CD4-positive, alpha-beta T cell treated with Interleukin-15 for 1 hour (primary cell): ENCODE data around the gene CSPG4.
A peak's percentile ranks its signal among the peaks of the same experiment; 100 is the strongest.
"Not testable (repeated sequence)": the region's sequence is repeated elsewhere in the genome, so short reads cannot be mapped to it uniquely, and the experiment has no call there.

Experiments used
- DNase-seq: peaks from one replicate; pipeline ENCODE4 v3.0.0-alpha.2; 2020

CSPG4 gene

DNA sequence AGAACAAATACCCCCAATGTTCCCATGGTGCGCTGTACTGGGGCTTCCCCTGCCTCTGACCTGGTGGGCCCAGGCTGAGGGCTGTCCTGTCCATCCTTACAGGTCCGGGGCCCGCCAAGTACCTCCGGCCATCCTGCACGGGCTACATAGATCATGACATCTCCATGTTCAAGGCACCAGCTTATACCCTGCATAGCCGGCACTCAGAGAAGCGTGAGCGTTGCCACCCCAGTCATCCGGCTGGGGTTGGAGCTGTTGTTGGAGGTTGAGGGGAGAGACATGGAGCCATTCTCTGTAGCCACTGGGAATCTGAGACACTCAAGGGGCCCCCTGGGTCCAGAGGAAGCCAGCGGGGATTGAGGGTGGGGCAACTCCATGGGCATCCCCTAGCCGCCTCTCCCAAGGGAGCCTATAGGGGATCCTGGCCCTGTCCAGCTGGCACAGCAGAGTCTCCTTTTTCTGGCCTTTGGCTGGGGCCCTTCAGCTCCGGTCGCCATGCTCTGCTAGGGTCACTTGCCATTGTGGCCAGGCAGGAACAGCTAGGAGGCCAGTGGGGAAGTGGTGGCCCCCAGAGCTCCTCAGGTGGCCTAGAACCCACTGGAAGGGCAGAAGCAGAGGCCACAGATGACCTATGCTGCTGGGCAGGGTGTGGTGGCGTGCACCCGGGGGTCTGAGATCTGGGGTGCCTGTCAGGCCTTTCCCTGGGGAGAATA, 12.5 kb upstream of the CSPG4 start:
- no peak for DNase-seq

DNA sequence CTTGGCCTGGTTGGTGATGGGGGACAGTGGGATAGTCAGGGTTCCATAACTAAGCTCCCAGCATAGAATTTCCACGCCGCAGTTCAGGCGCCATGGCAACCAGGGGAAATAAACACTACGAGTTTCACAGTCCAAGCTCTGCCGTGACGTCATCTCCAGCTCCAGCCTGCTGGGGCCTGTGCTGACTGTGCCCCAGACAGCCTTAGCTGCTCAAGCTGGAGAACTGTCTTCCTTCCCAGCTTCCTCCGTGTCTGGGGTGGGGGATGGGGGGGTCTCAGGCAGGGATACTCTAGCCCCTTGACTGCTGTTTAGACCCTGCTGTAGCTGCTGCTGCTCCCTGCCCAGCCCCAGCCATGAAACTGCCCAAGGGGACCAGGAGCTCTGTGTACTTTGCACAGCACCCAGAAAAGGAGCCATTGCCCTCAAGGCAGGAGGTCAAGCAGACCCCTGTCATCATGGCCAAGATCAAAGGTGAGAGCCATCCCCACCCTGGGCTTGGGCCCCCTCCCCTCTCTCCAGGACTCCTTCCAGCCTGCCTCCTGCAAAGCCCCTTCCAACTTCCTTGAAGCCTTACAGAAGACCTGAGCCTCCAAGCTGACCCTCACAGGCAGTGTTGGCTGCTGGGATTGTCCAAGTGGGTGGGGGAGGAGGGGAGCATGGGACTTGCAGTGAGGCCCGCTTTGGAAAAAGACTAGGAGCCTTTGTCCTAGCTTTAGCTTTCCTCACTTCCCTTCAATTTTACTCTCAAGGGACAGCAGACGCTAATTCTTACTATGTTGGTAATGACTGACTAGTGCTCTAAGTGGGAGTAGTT, 11.4 kb upstream of the CSPG4 start:
- DNase-seq: peak; percentile 79

DNA sequence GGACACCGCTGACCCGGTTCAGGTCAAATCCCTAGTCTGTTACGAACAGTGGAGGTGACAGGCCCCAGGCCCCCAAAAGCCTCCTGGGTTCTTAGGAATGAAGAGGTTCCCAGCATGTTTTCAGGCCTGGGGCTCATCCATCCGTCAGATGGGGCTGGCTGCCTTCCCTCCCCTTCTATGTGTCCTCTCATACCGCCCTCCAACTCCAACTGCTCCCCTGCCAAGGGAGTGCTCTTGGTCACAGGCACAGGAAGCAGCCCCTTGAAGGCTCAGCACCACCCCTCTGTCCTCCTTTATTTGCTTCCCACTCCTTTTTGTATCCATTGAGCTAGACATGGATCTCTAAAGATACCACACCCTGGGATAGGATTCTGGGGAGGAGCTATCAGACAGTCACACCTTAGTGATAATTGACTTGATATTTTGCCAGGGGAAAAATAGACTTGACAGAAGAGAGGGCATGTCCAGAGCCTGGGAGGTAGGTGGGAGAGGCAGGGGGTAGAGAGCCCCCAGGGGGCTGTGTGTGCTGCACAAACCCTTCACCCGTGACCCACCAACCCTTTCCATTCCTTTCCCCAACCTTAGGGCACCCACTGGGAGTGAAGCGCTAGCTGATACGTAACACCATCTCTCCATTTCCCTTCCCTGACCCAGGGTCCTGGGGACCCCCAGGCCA, 10.7 kb upstream of the CSPG4 start:
- DNase-seq: no peak

DNA sequence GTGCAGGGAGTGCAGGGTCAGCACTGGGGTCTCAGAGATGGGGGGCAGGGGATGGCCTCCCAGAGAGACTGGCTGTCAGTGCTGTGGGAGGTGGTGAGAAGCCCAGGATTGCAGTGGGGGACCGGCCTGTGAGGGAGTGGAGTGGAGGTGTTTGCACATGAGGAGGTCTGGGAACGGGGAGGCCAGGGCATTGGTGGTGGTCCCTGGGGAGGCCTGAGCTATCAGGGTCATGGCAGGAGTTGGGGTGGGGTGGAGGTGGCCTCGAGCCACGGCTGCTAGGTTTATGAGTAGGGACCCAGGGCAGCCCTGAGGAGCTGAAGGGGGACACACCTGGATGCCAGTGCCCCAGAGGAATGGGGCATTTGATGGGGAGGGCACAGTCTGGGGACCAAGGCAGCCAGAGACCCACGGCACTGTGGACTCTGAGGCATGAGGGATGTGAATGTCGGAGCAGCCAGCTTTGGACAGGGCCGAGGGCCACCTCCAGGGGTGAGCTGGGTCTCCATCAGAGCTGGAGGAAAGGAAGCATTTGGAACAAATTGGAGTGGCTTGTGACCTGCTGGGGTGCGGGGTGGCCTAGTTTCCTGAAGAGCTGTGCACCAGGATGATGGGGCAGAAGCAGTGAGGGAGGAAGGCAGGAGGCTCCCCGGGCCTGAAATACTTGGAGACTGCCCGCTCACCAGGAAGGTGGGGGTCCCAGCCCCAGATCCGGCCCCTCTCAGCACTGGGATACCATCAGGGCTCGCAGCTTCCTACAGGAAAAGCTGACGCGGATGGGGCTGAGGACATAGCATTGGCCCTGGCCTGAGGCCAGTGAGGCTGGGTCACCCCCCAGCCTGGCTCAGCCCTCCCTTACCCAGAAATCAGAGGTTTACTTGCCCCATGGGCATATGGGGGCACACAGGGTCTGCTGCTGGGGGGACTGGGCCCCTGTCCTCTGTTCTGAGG, 9.5 kb upstream of the CSPG4 start:
- no peak for DNase-seq

DNA sequence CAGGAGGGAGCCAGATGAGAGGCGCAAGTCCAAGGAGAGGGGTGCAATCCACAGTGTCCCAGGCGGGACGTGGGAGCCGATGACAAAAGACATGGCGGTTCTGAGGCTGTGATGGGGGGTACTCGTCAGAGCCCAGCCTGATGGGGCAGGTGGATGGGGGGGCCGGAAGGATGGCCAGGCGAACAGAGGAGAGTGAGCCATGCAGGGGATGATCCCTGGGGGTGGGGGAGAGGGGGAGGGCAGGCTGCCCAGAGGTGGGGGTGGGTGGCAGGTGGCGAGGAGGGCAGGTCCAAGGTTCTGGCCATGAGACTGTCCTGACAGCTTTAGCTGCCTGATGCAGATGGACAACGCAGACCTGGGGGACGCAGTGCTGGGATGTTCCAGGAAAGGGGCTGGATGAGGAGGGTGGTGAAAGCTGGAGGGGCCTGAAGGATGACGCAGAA, 8.9 kb upstream of the CSPG4 start:
- no peak for DNase-seq

DNA sequence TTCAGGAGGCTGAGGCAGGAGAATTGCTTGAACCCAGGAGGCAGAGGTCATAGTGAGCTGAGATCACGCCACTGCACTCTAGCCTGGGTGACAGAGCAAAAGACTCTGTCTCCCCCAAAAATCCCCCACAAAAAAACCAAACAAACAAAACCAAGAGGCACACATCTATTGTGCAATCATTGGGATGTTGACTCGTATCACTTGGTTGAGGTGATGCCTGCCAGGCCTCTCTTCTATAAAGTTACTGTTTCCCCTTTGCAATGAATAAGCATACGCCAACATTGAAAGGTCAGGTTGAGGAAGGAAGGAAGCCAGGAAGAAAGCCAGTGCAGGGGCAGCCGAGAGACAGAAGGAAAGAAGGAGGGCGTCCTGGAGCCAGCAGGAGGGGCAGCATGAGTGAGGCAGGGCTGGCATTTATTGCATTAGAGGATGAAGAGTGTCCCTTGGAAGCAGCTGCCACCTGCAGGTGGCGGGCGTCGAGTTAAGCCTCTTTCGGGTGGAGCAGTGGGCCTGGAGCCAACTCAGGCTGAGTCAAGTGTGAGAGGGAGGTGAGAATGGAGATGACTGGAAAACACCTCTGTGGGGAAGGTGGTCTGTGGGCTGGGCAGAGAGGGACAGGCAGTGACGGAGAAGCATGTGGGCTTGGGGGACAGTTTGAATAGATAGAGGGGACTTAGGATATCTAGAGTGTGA, 8.3 kb upstream of the CSPG4 start:
- peak; percentile 44 for DNase-seq

DNA sequence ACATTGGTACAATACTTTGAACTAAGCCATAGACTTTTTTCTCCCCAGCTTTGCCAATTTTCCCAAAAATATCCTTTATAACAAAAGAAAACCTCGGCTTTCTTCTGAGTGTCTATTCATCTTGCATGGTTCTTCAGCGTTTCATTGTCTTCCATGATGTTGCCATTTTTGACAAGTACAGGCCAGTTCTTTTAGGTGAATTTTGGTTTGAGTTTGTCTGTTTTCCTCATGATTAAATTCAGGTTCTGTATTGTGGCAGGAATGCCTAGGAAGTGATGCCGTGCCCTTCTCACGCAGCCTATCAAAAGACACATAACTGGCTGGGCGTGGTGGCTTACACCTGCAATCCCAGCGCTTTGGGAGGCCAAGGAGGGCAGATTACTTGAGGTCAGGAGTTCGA, 7.6 kb upstream of the CSPG4 start:
- no peak for DNase-seq

DNA sequence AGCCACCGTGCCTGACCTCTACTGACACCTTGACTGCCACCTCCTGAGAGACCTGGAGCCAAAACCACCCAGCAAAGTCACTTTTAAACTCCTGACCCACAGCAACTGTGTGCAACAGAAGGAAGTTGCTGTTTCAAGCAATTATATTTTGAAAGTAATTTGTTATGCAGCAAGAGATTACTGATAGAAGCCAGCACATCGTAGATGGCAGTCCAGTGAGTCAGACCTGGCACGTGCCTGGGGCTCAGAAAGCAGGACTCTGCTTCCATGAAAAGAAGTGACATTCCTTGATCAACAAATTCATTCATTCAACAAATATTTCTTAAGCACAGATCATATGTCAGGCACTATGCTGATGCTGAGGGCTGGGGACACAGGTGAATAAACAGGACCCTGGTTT, 5.7 kb upstream of the CSPG4 start:
- DNase-seq: no peak

DNA sequence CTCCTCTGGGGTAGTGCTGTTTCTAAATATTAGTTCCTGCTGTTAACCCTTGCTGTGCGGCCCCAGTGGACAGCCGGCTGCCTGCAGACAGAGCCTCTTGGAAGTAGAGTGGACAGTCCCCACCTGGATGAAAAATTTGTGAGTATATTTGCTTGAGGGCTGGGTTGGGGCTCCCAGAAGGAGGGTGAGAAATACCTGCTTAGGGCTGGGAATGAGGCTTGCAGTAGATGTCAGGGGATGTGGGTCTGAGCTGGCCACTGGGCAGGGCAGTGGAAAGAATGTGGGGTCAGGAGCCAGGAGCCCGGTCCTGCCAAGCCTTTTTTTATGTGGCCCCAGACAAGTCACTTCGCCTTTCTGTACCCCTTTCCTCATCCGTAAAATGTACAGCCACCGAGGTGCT, 4.4 kb upstream of the CSPG4 start:
- not testable (repeated sequence) for DNase-seq

DNA sequence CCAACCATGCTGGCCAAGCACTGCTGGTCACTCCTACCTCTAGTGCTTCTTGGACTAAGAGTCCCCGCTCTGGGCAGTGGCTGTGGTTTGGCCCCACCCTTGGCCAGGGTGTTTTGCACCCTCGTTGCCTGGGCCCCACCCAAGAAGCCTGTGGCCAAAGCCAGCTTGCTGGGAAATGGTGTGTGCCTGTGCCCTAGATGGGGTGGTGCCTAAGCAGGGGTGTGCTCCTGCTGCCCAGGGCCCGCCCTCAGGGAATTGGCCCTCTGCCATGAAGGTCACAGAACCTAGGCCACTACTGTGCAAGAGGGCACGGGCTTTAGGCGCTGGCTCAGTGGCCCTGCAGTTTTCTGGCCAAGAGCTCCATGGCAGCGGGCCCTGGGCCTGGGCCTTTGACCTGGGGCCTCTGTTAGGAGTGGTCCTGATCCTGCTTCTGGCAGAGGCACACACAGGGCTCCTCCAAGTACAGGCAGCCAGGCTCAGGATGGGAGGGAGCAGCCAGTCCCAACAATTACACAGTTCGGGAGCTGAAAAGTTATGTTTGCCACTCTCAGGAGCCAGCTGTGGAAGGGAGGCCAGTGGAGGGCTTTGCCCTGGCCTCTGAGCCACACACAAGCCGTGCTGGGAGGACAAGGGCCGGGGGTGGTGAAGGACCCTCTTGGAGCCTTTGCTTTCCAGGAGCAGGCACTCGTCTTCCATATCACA, 3.8 kb upstream of the CSPG4 start:
- DNase-seq: not testable (repeated sequence)

DNA sequence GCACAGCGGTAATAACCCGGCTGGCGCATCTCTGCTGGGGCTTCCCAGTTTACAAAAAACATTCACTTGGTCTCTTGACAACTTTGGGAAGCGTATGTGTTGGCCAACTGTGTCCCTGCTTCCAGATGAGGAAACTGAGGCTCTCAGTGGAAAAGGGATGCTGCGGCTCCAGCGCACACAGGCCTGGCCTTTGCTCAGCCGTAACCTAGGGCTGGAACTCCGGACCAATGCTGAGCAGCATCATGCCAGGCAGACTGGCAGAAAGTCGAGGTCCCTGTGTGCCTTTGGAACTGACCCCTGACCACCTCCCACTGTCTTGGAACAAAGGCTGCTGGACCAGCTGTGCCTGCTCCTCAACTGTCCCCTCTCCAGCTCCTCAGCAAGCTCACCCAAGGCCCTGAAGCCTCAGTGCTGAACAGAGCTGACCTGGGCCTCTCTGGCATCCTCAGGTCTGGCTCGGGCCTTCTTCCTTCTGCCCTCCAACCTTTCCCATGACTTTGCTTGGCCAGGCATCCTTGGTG, 2.7 kb upstream of the CSPG4 start:
- not testable (repeated sequence) for DNase-seq

DNA sequence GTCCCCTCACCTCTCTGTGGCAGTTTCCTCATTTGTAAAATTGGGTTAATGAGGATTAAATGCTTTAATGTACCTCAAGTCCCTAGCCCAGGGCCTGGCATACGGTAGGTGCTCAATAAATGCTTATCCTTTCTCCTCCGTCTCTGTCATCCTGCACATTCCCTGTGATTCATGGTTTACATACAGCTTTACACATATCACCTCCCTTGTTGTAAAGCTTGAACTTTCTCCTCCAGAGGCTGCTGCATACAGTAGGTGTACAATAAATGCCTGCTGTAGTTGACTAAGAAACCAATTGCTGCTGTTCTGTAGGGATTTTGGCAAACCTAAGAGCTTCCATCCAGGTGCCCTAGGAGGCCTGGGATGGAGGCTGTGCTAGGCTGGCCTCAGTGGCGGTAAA, 1.5 kb upstream of the CSPG4 start:
- no peak for DNase-seq

DNA sequence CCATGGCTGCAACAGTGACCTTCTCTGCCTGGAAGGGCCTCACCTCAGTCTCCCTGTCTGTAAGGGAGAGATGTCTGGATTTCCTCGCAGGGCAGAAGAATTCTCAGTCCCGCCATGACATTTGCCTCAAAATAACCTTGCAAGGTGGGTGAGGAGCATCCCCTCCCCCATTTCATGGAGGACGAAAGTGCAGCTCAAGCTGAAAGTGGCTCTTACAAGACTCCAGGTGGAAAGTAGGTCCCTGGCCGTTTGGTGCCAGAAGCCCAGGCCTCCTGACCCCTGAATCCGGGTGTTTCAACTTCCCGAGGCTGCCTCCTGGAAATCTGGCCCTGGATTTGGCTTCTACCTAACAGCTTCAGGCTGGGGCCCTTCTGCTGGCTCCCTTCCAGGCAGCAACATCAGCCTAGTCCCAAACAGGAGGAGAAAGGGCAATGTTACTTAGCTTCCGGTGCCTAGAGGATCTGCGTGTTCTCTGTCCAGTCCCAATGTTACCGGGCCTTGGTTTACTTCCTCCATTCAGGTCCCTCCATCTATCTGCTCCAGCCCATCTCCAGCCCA, 769 bp upstream of the CSPG4 start:
- no peak for DNase-seq

DNA sequence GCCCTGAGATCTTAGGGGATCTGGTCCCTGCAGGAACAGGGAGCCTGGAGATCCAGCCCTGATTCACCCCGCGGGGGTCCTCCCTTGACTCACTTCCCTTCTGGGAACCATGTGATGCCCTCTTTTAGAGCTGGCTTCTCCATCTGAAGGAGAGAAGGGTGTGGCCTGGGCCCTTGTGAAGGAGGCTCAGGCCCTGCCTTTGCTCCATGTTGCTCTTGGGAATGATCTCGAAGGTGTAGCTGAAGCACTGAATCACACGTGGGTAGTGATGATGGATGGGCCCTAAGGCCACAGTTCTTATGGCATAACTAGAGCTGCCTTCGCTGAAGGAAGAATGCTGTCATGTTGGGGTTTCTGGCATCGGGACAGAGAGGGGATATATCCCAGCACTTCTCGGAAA, 1.2 kb downstream of the CSPG4 start:
- not testable (repeated sequence) for DNase-seq

DNA sequence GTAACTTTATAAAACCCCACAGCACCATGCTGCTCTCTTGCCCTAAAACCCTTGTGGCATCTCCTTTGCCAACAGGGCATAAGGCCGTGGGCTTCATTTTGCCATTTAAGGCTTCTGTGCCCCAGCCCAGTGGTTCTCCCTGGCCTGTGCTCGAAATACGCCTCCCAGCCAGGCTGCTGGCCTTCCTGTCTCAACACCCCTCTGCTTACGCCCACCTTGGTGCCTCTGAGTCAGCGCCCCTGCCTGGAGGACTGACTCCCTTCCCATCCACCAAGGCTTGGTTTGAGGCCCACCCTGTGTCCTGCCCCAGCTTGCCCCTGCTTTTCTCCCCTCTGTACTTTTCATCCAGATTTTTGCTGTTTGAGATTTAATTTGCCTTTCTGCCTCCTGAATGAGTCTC, 1.8 kb downstream of the CSPG4 start:
- not testable (repeated sequence) for DNase-seq

DNA sequence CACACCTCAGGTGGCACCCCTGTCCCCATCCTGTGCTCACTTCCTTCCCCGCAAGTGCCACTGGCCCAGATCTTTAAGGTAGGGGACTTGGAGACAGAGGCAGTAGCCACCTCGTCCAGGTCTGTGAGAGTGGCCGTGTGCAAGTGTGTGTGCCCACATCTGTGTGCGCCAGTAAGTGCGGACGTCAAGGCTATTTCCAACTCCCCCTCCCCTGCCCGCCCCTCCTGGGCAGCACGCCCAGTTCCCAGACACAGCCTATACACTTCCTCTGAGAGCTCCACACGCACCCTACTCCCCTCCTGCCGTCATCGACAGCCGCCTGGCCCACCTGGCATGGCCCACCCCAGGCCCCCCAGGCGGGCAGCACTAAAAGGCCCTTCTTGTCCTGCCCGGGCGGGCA, 3.2 kb downstream of the CSPG4 start:
- not testable (repeated sequence) for DNase-seq

DNA sequence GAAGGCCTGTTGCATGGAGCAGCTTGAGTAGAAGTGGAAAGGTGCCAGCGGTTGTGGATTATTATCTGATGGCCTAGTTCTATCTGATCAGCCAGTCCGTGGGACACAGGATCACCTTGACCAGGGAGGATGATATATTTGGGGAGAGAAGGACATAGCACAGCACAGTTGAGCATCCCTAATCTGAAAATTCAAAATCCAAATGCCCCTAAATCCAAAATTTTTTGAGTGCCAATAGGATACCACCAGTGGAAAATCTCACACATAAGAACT, 6.0 kb downstream of the CSPG4 start:
- no peak for DNase-seq

DNA sequence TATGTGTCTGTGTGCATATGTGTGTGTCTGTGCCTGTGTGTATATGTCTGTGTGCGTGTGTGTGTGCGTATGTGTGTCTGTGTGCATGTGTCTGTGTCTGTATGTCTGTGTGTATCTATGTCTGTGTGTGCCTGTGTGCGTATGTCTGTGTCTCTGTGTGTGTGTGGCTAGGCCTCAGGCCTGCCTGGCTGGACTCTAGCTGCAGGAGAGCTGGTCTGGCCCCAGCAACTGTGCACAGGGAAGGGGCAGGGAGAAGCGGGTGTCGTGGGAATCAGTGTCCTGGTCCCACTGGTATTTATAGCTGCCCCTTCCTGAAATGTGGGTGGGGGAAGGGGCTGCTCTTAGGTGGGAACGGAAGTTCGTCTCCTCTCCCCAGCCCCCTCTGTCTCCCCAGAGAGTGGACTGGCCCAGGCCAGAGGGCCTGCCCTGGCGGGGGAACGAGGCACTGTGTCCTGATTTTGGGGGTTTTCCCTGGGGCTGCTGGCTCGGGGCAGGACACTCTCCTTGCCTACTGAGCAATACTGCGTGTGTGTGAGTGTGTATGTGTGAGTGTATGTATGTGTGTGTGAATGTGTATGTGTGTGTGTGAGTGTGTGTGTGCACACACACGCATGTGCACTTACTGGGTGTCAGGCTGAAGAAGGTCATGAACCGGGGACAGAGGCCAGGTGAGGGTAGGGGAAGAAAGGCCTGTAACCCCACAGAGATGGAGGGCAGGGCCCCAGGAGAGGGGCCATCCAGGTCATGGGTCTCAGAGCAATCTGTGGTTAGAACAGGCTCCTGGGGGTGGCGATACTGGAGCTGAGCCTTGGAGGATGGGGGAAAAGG, 6.6 kb downstream of the CSPG4 start:
- DNase-seq: no peak

DNA sequence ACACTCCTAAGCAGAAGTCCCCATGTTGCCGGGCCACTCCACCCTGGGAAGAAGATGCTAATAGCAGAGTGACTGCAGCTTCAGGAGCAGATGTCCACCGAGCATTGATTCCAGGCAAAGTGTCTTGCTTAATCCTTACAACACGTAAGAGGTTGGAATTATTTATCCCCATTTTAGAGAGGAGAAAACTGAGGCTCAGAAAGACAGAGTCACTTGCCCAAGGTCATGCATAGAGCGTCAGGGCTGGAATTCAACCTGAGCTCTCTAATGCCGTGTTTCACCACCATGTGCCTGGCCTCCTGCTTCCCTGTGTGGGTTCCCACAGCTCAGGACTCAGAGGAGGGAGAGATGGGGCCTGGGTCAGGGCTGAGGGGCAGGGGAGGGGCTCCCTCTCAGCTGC, 7.3 kb downstream of the CSPG4 start:
- not testable (repeated sequence) for DNase-seq

DNA sequence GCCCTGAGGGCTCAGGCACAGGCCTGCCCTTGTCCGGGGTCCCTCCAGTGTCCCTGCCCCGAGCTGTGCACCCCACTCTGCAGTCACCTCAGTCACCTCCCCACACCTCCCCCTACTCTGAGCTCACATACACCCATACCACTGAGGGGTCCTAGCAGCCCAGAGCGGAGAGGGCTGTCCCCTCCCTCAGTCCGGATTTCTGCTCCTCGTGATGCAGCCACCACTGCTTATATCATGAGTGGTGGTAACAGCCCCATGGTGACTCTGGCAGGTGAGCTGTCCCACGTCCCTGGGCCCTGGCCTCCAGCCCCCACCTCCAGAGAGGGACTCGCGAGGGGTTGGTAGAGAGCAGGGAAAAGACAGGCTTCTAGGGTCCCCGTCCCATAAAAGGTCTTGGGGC, 8.0 kb downstream of the CSPG4 start:
- no peak for DNase-seq
